ENCODE results near the gene FAH. TPM values are rescaled to one million over a fixed set of nuclear protein-coding genes. Genes with fewer than 3 reads are reported as not detected.

Gene FAH
- total and polyA plus RNA-seq, 2 experiments from 2014 or later = 16.3 to 20.3 TPM

- H3K27me3 ChIP-seq (ENCODE audit: insufficient read depth) = no peaks in the 10 kb centered on the region
- Mint-ChIP-seq H3K27ac (no peak overlapping the region), H3K27me3 (ENCODE audit: insufficient read depth, low read depth, poor library complexity) (peaks cover 3% of the 10 kb centered on the region), H3K4me3 (no peak overlapping the region), H3K4me1 (no peaks in the 10 kb centered on the region), H3K36me3 (ENCODE audit: low read depth) (peaks cover 9% of the 10 kb centered on the region; the same call in 2 of the 3 replicates), H3K9me3 (no peaks in the 10 kb centered on the region; the same call in 2 of the 3 replicates)
- H2AFZ ChIP-seq = no peak overlapping the region
- no peaks in the 10 kb centered on the region for H4K20me1 ChIP-seq (replicated peaks; ENCODE audit: insufficient read depth)
- no peaks in the 10 kb centered on the region for H3K79me2 ChIP-seq (replicated peaks; ENCODE audit: insufficient read depth)
- H3K36me3 ChIP-seq (ENCODE audit: insufficient read depth) = no peaks in the 10 kb centered on the region
- ATAC-seq = no peak
- no peaks in the 10 kb centered on the region for H3K9me2 ChIP-seq (ENCODE audit: insufficient read depth)
- no peak overlapping the region for H3K4me3 ChIP-seq
- no peak for DNase-seq (ENCODE audit: low spot score)
- no peak overlapping the region for H3K27ac ChIP-seq (ENCODE audit: low read depth)
- H3F3A ChIP-seq (replicated peaks; ENCODE audit: low read depth) = no peaks in the 10 kb centered on the region
- TF ChIP-seq CTCF (conservative IDR thresholded peaks at IDR 0.05; ENCODE audit: low read depth in 2 of 2) = no peak
- TF ChIP-seq POLR2AphosphoS5 (IDR thresholded peaks at IDR 0.05; ENCODE audit: low read depth) = no peak
- no peak for TF ChIP-seq ZNF331 (CRISPR knock-in tag; IDR thresholded peaks at IDR 0.05; ENCODE audit: low read depth)
- TF ChIP-seq, protein P1, sequence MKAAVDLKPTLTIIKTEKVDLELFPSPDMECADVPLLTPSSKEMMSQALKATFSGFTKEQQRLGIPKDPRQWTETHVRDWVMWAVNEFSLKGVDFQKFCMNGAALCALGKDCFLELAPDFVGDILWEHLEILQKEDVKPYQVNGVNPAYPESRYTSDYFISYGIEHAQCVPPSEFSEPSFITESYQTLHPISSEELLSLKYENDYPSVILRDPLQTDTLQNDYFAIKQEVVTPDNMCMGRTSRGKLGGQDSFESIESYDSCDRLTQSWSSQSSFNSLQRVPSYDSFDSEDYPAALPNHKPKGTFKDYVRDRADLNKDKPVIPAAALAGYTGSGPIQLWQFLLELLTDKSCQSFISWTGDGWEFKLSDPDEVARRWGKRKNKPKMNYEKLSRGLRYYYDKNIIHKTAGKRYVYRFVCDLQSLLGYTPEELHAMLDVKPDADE (IDR thresholded peaks at IDR 0.05) = no peak
- TF ChIP-seq JUNB (IDR thresholded peaks at IDR 0.05; ENCODE audit: unreplicated experiment) = no peak
- TF ChIP-seq ZNF114 (CRISPR knock-in tag; IDR thresholded peaks at IDR 0.05) = no peak
- no peak for TF ChIP-seq EZH2 (IDR thresholded peaks at IDR 0.05; ENCODE audit: low read depth, unreplicated experiment)
- TF ChIP-seq STAT1 (IDR thresholded peaks at IDR 0.05; ENCODE audit: unreplicated experiment) = no peak
- no peak for TF ChIP-seq EZH2phosphoT487 (IDR thresholded peaks at IDR 0.05; ENCODE audit: unreplicated experiment)
- no peak for TF ChIP-seq REST (IDR thresholded peaks at IDR 0.05; ENCODE audit: unreplicated experiment)
- TF ChIP-seq CREB1 (CRISPR knock-in tag; IDR thresholded peaks at IDR 0.05; ENCODE audit: low read depth) = no peak
- TF ChIP-seq, protein P2, sequence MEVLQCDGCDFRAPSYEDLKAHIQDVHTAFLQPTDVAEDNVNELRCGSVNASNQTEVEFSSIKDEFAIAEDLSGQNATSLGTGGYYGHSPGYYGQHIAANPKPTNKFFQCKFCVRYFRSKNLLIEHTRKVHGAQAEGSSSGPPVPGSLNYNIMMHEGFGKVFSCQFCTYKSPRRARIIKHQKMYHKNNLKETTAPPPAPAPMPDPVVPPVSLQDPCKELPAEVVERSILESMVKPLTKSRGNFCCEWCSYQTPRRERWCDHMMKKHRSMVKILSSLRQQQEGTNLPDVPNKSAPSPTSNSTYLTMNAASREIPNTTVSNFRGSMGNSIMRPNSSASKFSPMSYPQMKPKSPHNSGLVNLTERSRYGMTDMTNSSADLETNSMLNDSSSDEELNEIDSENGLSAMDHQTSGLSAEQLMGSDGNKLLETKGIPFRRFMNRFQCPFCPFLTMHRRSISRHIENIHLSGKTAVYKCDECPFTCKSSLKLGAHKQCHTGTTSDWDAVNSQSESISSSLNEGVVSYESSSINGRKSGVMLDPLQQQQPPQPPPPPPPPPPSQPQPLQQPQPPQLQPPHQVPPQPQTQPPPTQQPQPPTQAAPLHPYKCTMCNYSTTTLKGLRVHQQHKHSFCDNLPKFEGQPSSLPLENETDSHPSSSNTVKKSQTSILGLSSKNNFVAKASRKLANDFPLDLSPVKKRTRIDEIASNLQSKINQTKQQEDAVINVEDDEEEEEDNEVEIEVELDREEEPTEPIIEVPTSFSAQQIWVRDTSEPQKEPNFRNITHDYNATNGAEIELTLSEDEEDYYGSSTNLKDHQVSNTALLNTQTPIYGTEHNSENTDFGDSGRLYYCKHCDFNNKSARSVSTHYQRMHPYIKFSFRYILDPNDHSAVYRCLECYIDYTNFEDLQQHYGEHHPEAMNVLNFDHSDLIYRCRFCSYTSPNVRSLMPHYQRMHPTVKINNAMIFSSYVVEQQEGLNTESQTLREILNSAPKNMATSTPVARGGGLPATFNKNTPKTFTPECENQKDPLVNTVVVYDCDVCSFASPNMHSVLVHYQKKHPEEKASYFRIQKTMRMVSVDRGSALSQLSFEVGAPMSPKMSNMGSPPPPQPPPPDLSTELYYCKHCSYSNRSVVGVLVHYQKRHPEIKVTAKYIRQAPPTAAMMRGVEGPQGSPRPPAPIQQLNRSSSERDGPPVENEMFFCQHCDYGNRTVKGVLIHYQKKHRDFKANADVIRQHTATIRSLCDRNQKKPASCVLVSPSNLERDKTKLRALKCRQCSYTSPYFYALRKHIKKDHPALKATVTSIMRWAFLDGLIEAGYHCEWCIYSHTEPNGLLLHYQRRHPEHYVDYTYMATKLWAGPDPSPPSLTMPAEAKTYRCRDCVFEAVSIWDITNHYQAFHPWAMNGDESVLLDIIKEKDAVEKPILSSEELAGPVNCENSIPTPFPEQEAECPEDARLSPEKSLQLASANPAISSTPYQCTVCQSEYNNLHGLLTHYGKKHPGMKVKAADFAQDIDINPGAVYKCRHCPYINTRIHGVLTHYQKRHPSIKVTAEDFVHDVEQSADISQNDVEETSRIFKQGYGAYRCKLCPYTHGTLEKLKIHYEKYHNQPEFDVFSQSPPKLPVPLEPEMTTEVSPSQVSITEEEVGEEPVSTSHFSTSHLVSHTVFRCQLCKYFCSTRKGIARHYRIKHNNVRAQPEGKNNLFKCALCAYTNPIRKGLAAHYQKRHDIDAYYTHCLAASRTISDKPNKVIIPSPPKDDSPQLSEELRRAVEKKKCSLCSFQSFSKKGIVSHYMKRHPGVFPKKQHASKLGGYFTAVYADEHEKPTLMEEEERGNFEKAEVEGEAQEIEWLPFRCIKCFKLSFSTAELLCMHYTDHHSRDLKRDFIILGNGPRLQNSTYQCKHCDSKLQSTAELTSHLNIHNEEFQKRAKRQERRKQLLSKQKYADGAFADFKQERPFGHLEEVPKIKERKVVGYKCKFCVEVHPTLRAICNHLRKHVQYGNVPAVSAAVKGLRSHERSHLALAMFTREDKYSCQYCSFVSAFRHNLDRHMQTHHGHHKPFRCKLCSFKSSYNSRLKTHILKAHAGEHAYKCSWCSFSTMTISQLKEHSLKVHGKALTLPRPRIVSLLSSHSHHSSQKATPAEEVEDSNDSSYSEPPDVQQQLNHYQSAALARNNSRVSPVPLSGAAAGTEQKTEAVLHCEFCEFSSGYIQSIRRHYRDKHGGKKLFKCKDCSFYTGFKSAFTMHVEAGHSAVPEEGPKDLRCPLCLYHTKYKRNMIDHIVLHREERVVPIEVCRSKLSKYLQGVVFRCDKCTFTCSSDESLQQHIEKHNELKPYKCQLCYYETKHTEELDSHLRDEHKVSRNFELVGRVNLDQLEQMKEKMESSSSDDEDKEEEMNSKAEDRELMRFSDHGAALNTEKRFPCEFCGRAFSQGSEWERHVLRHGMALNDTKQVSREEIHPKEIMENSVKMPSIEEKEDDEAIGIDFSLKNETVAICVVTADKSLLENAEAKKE (CRISPR knock-in tag; IDR thresholded peaks at IDR 0.05) = no peak
- TF ChIP-seq NANOG (IDR thresholded peaks at IDR 0.05; ENCODE audit: borderline replicate concordance) = no peak
- no peaks in the 10 kb centered on the region for H3K4me1 ChIP-seq (ENCODE audit: insufficient read depth)
- no peak overlapping the region for H3K4me2 ChIP-seq
Observed at GRCh38 chr15:80138961-80139360, 13.8 kb upstream of the FAH start.
